Keratinocyte (primary cell): ENCODE results near the gene ZSCAN9. TPM values are rescaled to one million over a fixed set of nuclear protein-coding genes. Genes with fewer than 3 reads are reported as not detected.

Source experiments
- DNase-seq: peaks from one replicate; pipeline ENCODE4 v3.0.0-alpha.2; 2011; ENCODE audit warnings: low read depth, missing footprints, low spot score
- FAIRE-seq: peaks from 2 replicates; lab custom pipeline; 2011; peaks lifted over from hg19 to GRCh38; lab: Jason Lieb, UNC
- H2AFZ ChIP-seq: 2 replicates; pipeline ENCODE4 v1.6.0; 2012; ENCODE audit warnings: low read length, control low read depth, inconsistent platforms; ENCODE audit not compliant: control insufficient read depth
- H3K27ac ChIP-seq: 2 replicates; pipeline ENCODE4 v1.5.1; 2011; ENCODE audit warnings: low read length; ENCODE audit not compliant: control insufficient read depth, insufficient read depth
- H3K27me3 ChIP-seq: 3 replicates; pipeline ENCODE4 v1.6.0; 2011; ENCODE audit warnings: low read length; ENCODE audit not compliant: control insufficient read depth, insufficient read depth; ENCODE audit errors: extremely low read depth
- H3K36me3 ChIP-seq, 2 experiments: 2 replicates in 1 of 2; 3 replicates in 1 of 2; pipeline ENCODE4 v1.5.1; 2011; ENCODE audit warnings: low read length in 2 of 2, mild to moderate bottlenecking in 1 of 2; ENCODE audit not compliant: control insufficient read depth in 2 of 2, insufficient read depth in 2 of 2; ENCODE audit errors: extremely low read depth in 1 of 2
- H3K4me1 ChIP-seq: 3 replicates; pipeline ENCODE4 v1.5.1; 2011; ENCODE audit warnings: low read length; ENCODE audit not compliant: control insufficient read depth, insufficient read depth; ENCODE audit errors: extremely low read depth
- H3K4me2 ChIP-seq: 3 replicates; pipeline ENCODE4 v1.6.0; 2011; ENCODE audit warnings: low read depth, low read length; ENCODE audit not compliant: control insufficient read depth, insufficient read depth; ENCODE audit errors: extremely low read depth
- H3K4me3 ChIP-seq, 3 experiments: fragments of 200-600 bp in 1 of 3; sonication (generic) in 1 of 3; 2 replicates in 2 of 3; 3 replicates in 1 of 3; pipeline ENCODE4 v1.5.1; 2011 to 2016; ENCODE audit warnings: low read length in 3 of 3, mild to moderate bottlenecking in 3 of 3, control low read depth in 2 of 3, inconsistent platforms in 1 of 3, low read depth in 1 of 3, mixed read lengths in 1 of 3, mixed run types in 1 of 3, moderate library complexity in 1 of 3; ENCODE audit not compliant: control insufficient read depth in 2 of 3, insufficient read depth in 2 of 3; ENCODE audit errors: extremely low read depth in 1 of 3
- H3K79me2 ChIP-seq: 2 replicates; pipeline ENCODE4 v1.6.0; 2012; ENCODE audit warnings: low read length; ENCODE audit not compliant: control insufficient read depth, insufficient read depth
- H3K9ac ChIP-seq: 3 replicates; pipeline ENCODE4 v1.6.0; 2011; ENCODE audit warnings: low read length; ENCODE audit not compliant: control insufficient read depth, insufficient read depth; ENCODE audit errors: extremely low read depth
- H3K9me1 ChIP-seq: 3 replicates; pipeline ENCODE4 v1.6.0; 2011; ENCODE audit warnings: low read length; ENCODE audit not compliant: control insufficient read depth, insufficient read depth; ENCODE audit errors: extremely low read depth
- H3K9me3 ChIP-seq: 2 replicates; pipeline ENCODE4 v1.5.1; 2012; ENCODE audit warnings: low read depth, low read length; ENCODE audit not compliant: control insufficient read depth
- H4K20me1 ChIP-seq: 3 replicates; pipeline ENCODE4 v1.6.0; 2011; ENCODE audit warnings: low read length; ENCODE audit not compliant: control insufficient read depth, insufficient read depth; ENCODE audit errors: extremely low read depth
- EZH2 ChIP-seq: IDR thresholded peaks from one replicate; pipeline ENCODE4 v1.6.1; 2012; ENCODE audit warnings: inconsistent platforms, mild to moderate bottlenecking, low read length, moderate library complexity
- dilution Hi-C: fragments of 300-500 bp; cut with MboI; formaldehyde crosslinking; loops from one replicate; pipeline ENCODE4 v1.7.0; 2020; ENCODE audit warnings: low sequenced_read_pairs; ENCODE audit not compliant: extremely low pct_ligation_motif_present
- polyA plus RNA-seq, 5 experiments: library from polyadenylated mRNA; depleted of rRNA in 3 of 5; stranded (reverse) in 3 of 5; stranded (forward) in 1 of 5; unstranded in 1 of 5; fragments of >200 nt; gene quantifications; 1 replicate in 1 of 5; 2 replicates in 3 of 5; 3 replicates in 1 of 5; pipeline versions ENCODE4 v1.2.1 to v1.2.3, GENCODE V29; 2011 to 2012; ENCODE audit warnings: missing spikeins in 2 of 5, low read depth in 1 of 5, low replicate concordance in 1 of 5
- TF ChIP-seq, protein P1 (sequence below), 3 experiments: IDR thresholded peaks in 1 of 3; conservative IDR thresholded peaks in 1 of 3; optimal IDR thresholded peaks in 1 of 3; 2 replicates in 2 of 3; 3 replicates in 1 of 3; pipeline versions ENCODE3 to v1.5.1; 2011; ENCODE audit warnings: low read length in 3 of 3, mild to moderate bottlenecking in 3 of 3, moderate library complexity in 2 of 3, control low read depth in 1 of 3, inconsistent platforms in 1 of 3; ENCODE audit not compliant: insufficient read depth in 2 of 3; ENCODE audit errors: extremely low read depth in 1 of 3

Gene ZSCAN9
- polyA plus RNA-seq, 1 donor (not counting 4 experiments of a cell fraction or from before 2014, with no cell fraction given): 12.0 TPM

DNA sequence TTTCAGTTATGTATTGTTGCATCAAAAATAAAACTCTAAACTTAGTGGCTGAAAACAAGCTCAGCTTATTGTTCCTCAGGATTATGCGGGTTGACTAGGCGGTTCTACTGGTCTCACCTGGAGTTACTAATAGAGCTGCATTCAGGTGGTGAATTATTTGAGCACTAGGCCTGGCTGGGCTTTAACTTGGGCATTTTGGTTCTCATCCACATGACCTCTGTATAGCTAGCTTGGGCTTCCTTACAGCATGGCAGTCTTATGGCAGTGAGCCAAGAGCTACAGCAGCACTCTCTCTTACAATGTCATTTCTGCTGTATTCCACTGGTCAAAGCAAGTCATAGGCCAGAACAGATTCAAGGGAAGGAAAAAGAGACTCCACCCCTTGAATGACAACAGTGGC, 57.9 kb downstream of the ZSCAN9 start:
- Histone ChIP-seq H3K4me3 (no peak overlapping the region), H3K4me2 (no peak overlapping the region)
- FAIRE-seq: no peak

More for the DNA sequence above, 57.9 kb downstream of the ZSCAN9 start:
- TF ChIP-seq EZH2: no peak
- TF ChIP-seq, protein P1, sequence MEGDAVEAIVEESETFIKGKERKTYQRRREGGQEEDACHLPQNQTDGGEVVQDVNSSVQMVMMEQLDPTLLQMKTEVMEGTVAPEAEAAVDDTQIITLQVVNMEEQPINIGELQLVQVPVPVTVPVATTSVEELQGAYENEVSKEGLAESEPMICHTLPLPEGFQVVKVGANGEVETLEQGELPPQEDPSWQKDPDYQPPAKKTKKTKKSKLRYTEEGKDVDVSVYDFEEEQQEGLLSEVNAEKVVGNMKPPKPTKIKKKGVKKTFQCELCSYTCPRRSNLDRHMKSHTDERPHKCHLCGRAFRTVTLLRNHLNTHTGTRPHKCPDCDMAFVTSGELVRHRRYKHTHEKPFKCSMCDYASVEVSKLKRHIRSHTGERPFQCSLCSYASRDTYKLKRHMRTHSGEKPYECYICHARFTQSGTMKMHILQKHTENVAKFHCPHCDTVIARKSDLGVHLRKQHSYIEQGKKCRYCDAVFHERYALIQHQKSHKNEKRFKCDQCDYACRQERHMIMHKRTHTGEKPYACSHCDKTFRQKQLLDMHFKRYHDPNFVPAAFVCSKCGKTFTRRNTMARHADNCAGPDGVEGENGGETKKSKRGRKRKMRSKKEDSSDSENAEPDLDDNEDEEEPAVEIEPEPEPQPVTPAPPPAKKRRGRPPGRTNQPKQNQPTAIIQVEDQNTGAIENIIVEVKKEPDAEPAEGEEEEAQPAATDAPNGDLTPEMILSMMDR (optimal IDR thresholded peaks at IDR 0.05 in 1 of 3, IDR thresholded peaks at IDR 0.05 in 1 of 3, conservative IDR thresholded peaks at IDR 0.05 in 1 of 3; ENCODE audit: extremely low read depth in 1 of 3, insufficient read depth in 2 of 3, low read length in 3 of 3): no peak
- Histone ChIP-seq H3K36me3 (peaks cover 0 to 2% of the 10 kb centered on the region in 2 experiments), H4K20me1 (no peaks in the 10 kb centered on the region), H3K27me3 (no peaks in the 10 kb centered on the region), H3K79me2 (peaks cover 2% of the 10 kb centered on the region), H3K9ac (no peak overlapping the region), H3K27ac (no peak overlapping the region), H3K4me1 (peaks cover 6% of the 10 kb centered on the region), H2AFZ (no peak overlapping the region), H3K9me1 (no peaks in the 10 kb centered on the region), H3K9me3 (no peaks in the 10 kb centered on the region)
- dilution Hi-C loops: no loop called here
- DNase-seq: no peak

Other genes starting within 250 kb of the ZSCAN9 start
- gene ZNF165, start 144.7 kb upstream of the ZSCAN9 start, polyA plus RNA-seq: 1.1 to 3.6 TPM (median 2.1 TPM) in 3 replicates
- 0.99 to 1.5 TPM (median 1.0 TPM) in 3 replicates for gene ZSCAN16, start 100.7 kb upstream of the ZSCAN9 start, polyA plus RNA-seq
- 5.4 to 6.4 TPM (median 5.7 TPM) in 3 replicates for gene ZKSCAN8, start 83.4 kb upstream of the ZSCAN9 start, polyA plus RNA-seq
- gene ZKSCAN4, start 27.0 kb downstream of the ZSCAN9 start, polyA plus RNA-seq: 2.6 to 3.5 TPM (median 2.9 TPM) in 3 replicates
- gene NKAPL, start 34.0 kb downstream of the ZSCAN9 start, polyA plus RNA-seq: 0.25 to 0.35 TPM (median 0.31 TPM) in 3 replicates
- gene ZSCAN26, start 41.9 kb downstream of the ZSCAN9 start, polyA plus RNA-seq: 7.2 to 9.8 TPM (median 7.3 TPM) in 3 replicates
- gene PGBD1, start 56.3 kb downstream of the ZSCAN9 start, polyA plus RNA-seq: 2.1 to 3.6 TPM (median 3.1 TPM) in 3 replicates
- 14.4 to 21.7 TPM (median 15.8 TPM) in 3 replicates for gene ZSCAN31, start 110.9 kb downstream of the ZSCAN9 start, polyA plus RNA-seq
- 2.2 to 3.1 TPM (median 2.9 TPM) in 3 replicates for gene ZKSCAN3, start 124.7 kb downstream of the ZSCAN9 start, polyA plus RNA-seq
- 2.5 to 4.0 TPM (median 2.7 TPM) in 3 replicates for gene ZSCAN12, start 174.5 kb downstream of the ZSCAN9 start, polyA plus RNA-seq
- 1.2 to 2.1 TPM (median 1.8 TPM) in 3 replicates for gene ZSCAN23, start 218.2 kb downstream of the ZSCAN9 start, polyA plus RNA-seq